Activated CD8-positive, alpha-beta T cell treated with anti-CD3 and anti-CD28 coated beads, Interleukin-2, amount 10 ng/mL, durations not matched to agents 7 days and 5 days (primary cell): ENCODE results near the gene GKN2. TPM values are rescaled to one million over a fixed set of nuclear protein-coding genes. Genes with fewer than 3 reads are reported as not detected.

Experiments
- ATAC-seq: fragments of 150-1000 bp; cut with Tn5 transposase; one replicate; pipeline ENCODE4 v1.10.0; 2021; ENCODE audit warnings: moderate library complexity
- CTCF ChIA-PET: fragments of 350-600 bp; sonication (Branson Sonifier 250); formaldehyde crosslinking; loops from one replicate; lab custom pipeline; 2021; ENCODE audit warnings: antibody characterized with exemption; lab: Charles Lee
- POLR2A ChIA-PET: fragments of 350-600 bp; sonication (Branson Sonifier 250); formaldehyde crosslinking; loops from one replicate; lab custom pipeline; 2021; ENCODE audit warnings: antibody characterized with exemption; lab: Charles Lee
- DNase-seq: peaks from one replicate; pipeline ENCODE4 v3.0.0-alpha.2; 2020
- H3K27ac Mint-ChIP-seq: one replicate; pipeline ENCODE4 v1.8.0; 2021; ENCODE audit warnings: mild to moderate bottlenecking, mixed read lengths
- H3K27me3 Mint-ChIP-seq: one replicate; pipeline ENCODE4 v1.8.0; 2021; ENCODE audit warnings: low read depth, mixed read lengths
- H3K36me3 Mint-ChIP-seq: one replicate; pipeline ENCODE4 v1.8.0; 2021; ENCODE audit warnings: low read depth, mixed read lengths
- H3K4me1 Mint-ChIP-seq: one replicate; pipeline ENCODE4 v1.8.0; 2021; ENCODE audit warnings: low read depth, mixed read lengths
- H3K4me3 Mint-ChIP-seq: one replicate; pipeline ENCODE4 v1.8.0; 2021; ENCODE audit warnings: mild to moderate bottlenecking, mixed read lengths
- H3K9me3 Mint-ChIP-seq: one replicate; pipeline ENCODE4 v1.8.0; 2022; ENCODE audit warnings: mixed read lengths; ENCODE audit not compliant: insufficient read depth
- total RNA-seq, 2 experiments: library from RNA; stranded (reverse); gene quantifications; one replicate each; pipeline ENCODE4 v1.2.3, GENCODE V29; 2021

Gene GKN2, protein sequence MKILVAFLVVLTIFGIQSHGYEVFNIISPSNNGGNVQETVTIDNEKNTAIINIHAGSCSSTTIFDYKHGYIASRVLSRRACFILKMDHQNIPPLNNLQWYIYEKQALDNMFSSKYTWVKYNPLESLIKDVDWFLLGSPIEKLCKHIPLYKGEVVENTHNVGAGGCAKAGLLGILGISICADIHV
- total RNA-seq = not detected

DNA sequence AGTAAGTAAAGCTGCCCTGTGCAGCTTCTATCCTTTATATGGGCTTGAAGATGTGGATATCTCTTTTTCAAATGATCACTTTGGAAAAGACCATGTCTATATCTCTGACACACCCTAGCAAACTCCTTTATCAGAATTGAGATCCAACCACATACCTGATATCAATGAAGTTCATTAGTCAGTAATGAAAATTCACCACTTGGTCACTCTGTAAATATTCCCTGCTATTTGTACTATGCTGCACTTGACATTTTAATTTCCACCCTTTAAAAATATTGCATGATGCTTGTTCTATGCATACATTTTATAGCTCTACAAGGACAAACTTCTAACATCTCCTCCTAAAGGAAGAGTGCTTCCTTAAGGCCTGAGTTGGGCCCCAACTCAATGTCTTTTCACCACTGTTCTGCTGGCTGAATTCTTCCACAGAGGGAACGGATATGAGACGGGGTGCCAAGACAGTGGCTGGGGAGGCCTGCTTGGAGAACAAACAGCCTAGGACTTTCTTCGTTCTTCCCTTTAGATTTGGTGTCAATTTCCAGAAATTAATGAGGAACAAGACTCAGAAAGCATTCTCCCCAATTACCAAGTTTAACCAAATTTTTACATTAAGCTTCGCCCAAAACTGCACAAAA lies at the start of gene GKN2:
Gene GKN2, minus strand, starts transcription at position 7 of the 635 bp plus-strand sequence. CDS start 32 bp downstream, outside the sequence.
- CTCF ChIA-PET = interaction anchor here (5.1 kb wide), 1 partner anchor 10 kb away, joined by 25 read pairs; no protein-coding TSS in a partner anchor
- no peak for ATAC-seq
- H3K27me3 Mint-ChIP-seq = peaks cover 21% of the 10 kb centered on the region
- H3K4me1 Mint-ChIP-seq = no peaks in the 10 kb centered on the region
- H3K9me3 Mint-ChIP-seq = no peaks in the 10 kb centered on the region
- no peak within 1 kb of the TSS for H3K4me3 Mint-ChIP-seq
- no peak within 1 kb of the TSS for H3K27ac Mint-ChIP-seq
- DNase-seq = no peak
- POLR2A ChIA-PET = no interaction called here
- H3K36me3 Mint-ChIP-seq = no peaks in the 10 kb centered on the region

DNA sequence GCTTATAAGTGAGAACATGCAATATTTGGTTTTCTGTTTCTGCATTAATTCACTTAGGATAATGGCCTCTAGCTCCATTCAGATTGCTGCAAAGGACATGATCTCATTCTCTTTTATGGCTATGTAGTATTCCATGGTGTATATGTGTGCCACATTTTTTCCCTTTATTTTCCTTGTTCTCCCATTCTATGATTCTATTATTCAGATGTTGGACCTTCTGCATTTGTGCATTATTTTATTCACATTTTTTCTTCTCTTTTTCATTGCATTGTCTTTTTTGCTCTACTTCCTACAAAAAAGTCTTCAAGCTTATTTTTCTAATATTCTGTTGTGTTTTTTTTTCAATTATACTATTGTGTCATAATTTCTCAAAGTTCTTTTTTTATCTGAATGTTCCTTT lies 49.2 kb upstream of the GKN2 start:
- POLR2A ChIA-PET = no interaction called here

DNA sequence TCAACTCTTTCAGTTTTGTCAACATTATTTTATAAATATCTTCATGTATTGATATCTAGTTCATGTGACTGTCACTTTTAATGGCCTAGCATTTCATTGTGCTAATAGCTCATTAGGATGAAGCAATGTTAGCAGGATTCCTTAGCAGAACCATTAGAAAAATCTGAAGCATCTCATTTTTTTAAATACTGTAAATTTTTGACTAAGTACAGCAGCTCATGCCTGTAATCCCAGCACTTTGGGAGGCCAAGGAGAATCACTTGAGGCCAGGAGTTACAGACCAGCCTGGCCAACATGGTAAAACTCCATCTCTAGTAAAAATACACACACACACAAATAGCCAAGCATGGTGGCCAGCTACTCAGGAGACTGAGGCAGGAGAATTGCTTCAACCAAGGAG lies 44.7 kb upstream of the GKN2 start:
- ChIA-PET POLR2A (no interaction called here), CTCF (no interaction called here)
- Mint-ChIP-seq H3K4me3 (no peak overlapping the region), H3K4me1 (no peaks in the 10 kb centered on the region), H3K27me3 (peaks cover 39% of the 10 kb centered on the region), H3K36me3 (no peaks in the 10 kb centered on the region), H3K9me3 (peaks cover 5% of the 10 kb centered on the region), H3K27ac (no peak overlapping the region)
- no peak for ATAC-seq
- no peak for DNase-seq

More for the DNA sequence above, 49.2 kb upstream of the GKN2 start:
- H3K36me3 Mint-ChIP-seq = no peaks in the 10 kb centered on the region
- H3K9me3 Mint-ChIP-seq = peaks cover 5% of the 10 kb centered on the region
- H3K4me3 Mint-ChIP-seq = no peak overlapping the region
- CTCF ChIA-PET = no interaction called here
- DNase-seq (no peak), ATAC-seq (no peak)
- H3K27ac Mint-ChIP-seq = no peak overlapping the region
- H3K4me1 Mint-ChIP-seq = no peaks in the 10 kb centered on the region
- peaks cover 36% of the 10 kb centered on the region for H3K27me3 Mint-ChIP-seq

DNA sequence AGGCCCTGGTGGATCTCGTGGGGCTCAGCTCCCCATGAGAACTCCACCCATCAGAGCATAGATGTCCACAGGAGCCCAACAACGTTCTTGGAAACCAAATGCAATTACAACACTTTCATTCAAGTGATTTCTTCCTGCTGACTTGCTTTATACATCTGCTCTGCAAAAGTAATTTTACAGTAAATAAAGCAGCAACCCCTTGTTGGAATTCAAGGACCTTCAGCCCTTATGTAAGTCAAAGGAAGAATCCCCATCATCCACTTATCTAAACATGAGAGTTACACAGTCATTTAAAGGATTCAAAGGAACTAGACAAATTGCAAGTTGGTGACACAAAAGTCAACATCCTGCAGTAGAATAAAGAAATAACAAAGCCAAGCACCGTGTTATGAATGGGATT lies 43.2 kb upstream of the GKN2 start:
- no peaks in the 10 kb centered on the region for H3K4me1 Mint-ChIP-seq
- no peak overlapping the region for H3K4me3 Mint-ChIP-seq
- CTCF ChIA-PET = no interaction called here

DNA sequence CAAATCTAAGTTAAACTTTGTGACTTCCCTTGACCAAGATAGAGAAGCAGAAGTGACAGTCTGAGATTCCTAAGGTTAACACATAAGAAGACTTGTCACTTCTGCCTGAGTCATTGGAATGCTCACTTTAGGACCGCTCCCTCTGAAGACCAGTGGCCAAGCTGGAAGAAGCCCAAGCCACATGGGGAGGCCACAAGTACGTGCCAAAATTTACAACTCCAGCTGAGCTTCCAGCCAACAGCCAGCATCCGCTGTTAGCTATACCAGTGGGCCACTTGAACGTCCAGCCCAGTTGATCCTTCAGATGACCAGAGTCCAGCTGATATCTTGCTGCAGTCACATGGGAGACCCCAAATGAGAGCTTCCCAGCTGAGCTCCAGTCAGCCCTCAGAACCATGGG lies 42.2 kb upstream of the GKN2 start:
- H3K27ac Mint-ChIP-seq = no peak overlapping the region
- no peaks in the 10 kb centered on the region for H3K36me3 Mint-ChIP-seq
- H3K4me1 Mint-ChIP-seq = no peaks in the 10 kb centered on the region
- no peak overlapping the region for H3K4me3 Mint-ChIP-seq
- CTCF ChIA-PET = no interaction called here
- H3K9me3 Mint-ChIP-seq = no peaks in the 10 kb centered on the region
- H3K27me3 Mint-ChIP-seq = peaks cover 34% of the 10 kb centered on the region
- POLR2A ChIA-PET = no interaction called here
- DNase-seq (no peak), ATAC-seq (no peak)

More for the DNA sequence above, 43.2 kb upstream of the GKN2 start:
- POLR2A ChIA-PET = interaction anchor here (0.6 kb wide), 1 partner anchor 20 kb away, joined by 6 read pairs; no protein-coding TSS in a partner anchor
- no peak for DNase-seq
- no peaks in the 10 kb centered on the region for H3K36me3 Mint-ChIP-seq
- no peak overlapping the region for H3K27ac Mint-ChIP-seq
- no peak for ATAC-seq
- no peaks in the 10 kb centered on the region for H3K9me3 Mint-ChIP-seq
- peaks cover 36% of the 10 kb centered on the region for H3K27me3 Mint-ChIP-seq

DNA sequence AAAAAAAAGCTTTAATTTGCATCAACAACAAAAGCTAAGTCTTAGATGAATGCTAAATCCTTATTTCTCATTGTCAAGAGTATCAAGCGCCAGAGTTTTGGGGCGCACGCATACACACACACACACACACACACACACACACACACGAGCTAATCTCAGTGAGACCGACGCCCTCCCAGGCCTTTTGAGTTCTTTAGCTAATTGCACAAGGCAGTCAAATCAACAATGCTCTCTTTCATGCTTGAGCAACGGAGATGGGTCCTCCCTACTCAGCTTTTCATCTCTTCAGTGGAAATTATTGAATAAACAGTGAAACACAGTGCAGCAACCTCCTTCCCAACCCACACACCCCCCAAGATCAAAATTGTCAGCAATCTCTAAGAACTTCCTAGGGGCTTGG lies 41.0 kb upstream of the GKN2 start:
- Mint-ChIP-seq H3K36me3 (no peaks in the 10 kb centered on the region), H3K4me1 (no peaks in the 10 kb centered on the region), H3K4me3 (no peak overlapping the region), H3K9me3 (no peaks in the 10 kb centered on the region), H3K27ac (no peak overlapping the region), H3K27me3 (peaks cover 33% of the 10 kb centered on the region)
- DNase-seq (no peak), ATAC-seq (no peak)
- CTCF ChIA-PET = interaction anchor here (1.1 kb wide), 1 partner anchor 19 kb away, joined by 4 read pairs; the partner anchor contains the start of gene ANTXR1
- POLR2A ChIA-PET = no interaction called here

DNA sequence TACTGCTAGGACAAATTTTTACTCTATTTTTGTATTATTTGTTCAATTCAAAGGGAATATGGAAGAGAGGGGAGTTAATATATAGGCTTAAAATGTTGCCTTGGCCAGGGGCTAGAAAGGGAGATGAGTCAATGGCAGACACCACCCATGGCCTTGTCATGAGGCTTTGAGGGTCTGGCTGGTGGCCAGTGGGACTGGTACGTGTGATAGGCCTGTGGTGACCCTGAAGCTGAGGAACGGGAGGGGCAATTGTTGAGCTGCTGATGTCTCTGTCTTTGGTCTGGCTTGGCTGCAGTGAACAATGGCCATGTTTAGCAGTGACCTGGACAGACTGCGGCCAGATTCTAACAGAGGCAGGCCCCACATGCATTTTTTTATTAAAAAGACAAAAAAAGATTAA lies 40.2 kb upstream of the GKN2 start:
- H3K27me3 Mint-ChIP-seq = peaks cover 35% of the 10 kb centered on the region
- ChIA-PET POLR2A (no interaction called here), CTCF (no interaction called here)
- H3K36me3 Mint-ChIP-seq = no peaks in the 10 kb centered on the region
- DNase-seq = no peak
- H3K27ac Mint-ChIP-seq = no peak overlapping the region
- no peaks in the 10 kb centered on the region for H3K4me1 Mint-ChIP-seq
- no peak overlapping the region for H3K4me3 Mint-ChIP-seq
- no peak for ATAC-seq
- H3K9me3 Mint-ChIP-seq = no peaks in the 10 kb centered on the region

DNA sequence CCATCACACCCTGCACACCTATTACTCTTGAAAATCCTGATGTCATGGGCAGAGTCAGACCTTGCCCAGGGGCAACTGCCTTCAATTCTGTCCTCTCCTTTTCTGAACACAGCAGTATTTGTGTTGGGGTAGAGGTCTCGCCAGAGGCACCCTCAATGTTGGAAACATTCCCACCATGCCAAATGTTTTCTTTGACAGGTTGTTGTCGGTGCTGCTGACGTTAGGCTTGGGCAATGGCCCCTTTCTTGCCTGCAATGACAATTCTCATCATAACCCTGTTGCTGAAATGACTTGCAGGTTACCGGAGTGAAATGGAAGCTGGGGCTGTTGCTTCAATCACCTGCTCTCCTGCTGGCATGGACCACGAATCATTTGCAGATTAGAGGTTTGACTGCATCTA lies 39.6 kb upstream of the GKN2 start:
- Mint-ChIP-seq H3K4me3 (no peak overlapping the region), H3K36me3 (no peaks in the 10 kb centered on the region), H3K27ac (no peak overlapping the region), H3K9me3 (no peaks in the 10 kb centered on the region), H3K27me3 (peaks cover 35% of the 10 kb centered on the region), H3K4me1 (no peaks in the 10 kb centered on the region)
- POLR2A ChIA-PET = no interaction called here
- CTCF ChIA-PET = no interaction called here
- ATAC-seq = no peak
- DNase-seq = no peak

DNA sequence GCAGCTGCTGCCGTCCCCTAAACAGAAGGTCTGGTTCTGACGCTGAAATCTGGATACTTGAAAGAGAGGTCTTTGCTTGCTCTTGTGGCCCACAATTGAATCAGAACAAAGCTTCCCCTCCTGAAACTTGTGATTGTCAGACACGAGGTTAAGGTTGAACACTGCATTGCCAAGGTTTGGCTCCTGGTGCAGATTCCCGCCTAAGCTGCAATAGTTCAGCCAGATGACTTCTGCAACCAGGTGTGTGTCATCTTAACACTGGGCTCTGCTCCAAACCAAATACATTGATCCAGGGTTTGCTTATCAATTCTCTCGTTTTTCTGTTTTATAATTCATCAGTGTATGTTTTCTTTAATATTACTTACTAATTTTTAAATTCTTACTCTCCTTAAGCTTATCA lies 36.3 kb upstream of the GKN2 start:
- Mint-ChIP-seq H3K4me1 (no peaks in the 10 kb centered on the region), H3K4me3 (no peak overlapping the region), H3K27ac (no peak overlapping the region), H3K27me3 (peaks cover 27% of the 10 kb centered on the region), H3K9me3 (no peaks in the 10 kb centered on the region), H3K36me3 (no peaks in the 10 kb centered on the region)
- CTCF ChIA-PET = interaction anchor here (1.0 to 1.2 kb wide), 2 partner anchors 46 to 64 kb away, joined by 3 to 4 read pairs; no protein-coding TSS in a partner anchor
- POLR2A ChIA-PET = no interaction called here
- no peak for ATAC-seq
- DNase-seq = no peak

DNA sequence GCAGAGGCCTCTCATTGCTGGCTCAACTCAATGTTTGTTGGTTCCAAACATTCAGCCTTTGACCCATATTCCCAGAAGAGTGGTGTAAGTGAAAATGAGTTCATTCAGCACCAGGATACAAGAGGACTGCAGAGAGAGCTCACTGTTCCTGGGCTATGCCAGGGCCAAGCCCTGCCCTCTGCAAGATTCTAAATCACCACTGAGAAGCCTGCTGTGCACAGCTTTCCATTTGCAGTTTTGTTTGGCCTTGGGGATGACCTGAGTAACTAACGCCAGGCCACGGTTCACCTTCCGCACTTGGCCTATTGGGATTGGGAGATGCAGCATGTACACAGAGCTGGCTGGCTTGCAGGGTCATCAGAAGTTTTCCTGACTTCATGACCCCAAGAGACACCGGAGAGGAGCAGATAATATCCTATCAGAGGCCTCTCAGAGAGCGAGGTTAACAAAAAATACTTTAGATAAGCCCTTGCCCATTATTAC lies 34.4 kb upstream of the GKN2 start:
- Mint-ChIP-seq H3K27me3 (peaks cover 22% of the 10 kb centered on the region), H3K36me3 (no peaks in the 10 kb centered on the region)
- no peak for ATAC-seq

DNA sequence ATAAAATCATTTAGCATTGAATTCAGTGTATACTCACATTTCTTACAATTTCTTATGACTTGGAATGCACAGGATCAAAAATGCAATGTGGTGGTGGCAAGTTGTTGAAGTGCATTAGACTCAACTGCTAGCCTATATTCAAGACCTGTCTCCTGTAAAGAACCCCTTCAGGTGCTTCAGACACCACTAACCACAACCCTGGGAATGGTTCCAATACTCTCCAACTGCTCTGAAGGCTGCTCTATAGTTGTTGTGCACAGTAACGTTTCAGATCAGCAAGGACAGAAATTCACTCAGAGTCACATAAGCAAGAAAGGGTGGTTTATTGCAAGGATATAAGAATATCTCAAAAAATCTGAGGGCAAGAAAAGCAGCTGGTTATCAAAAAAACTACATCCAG lies 28.3 kb upstream of the GKN2 start:
- H3K4me3 Mint-ChIP-seq = no peak overlapping the region
- peaks cover 37% of the 10 kb centered on the region for H3K27me3 Mint-ChIP-seq
- ChIA-PET CTCF (no interaction called here), POLR2A (no interaction called here)
- peaks cover 3% of the 10 kb centered on the region for H3K4me1 Mint-ChIP-seq
- H3K27ac Mint-ChIP-seq = no peak overlapping the region
- ATAC-seq (no peak), DNase-seq (no peak)
- no peaks in the 10 kb centered on the region for H3K9me3 Mint-ChIP-seq
- H3K36me3 Mint-ChIP-seq = no peaks in the 10 kb centered on the region

More for the DNA sequence above, 34.4 kb upstream of the GKN2 start:
- Mint-ChIP-seq H3K9me3 (no peaks in the 10 kb centered on the region), H3K4me3 (no peak overlapping the region), H3K4me1 (no peaks in the 10 kb centered on the region), H3K27ac (no peak overlapping the region)
- DNase-seq = no peak
- CTCF ChIA-PET = no interaction called here
- POLR2A ChIA-PET = no interaction called here

DNA sequence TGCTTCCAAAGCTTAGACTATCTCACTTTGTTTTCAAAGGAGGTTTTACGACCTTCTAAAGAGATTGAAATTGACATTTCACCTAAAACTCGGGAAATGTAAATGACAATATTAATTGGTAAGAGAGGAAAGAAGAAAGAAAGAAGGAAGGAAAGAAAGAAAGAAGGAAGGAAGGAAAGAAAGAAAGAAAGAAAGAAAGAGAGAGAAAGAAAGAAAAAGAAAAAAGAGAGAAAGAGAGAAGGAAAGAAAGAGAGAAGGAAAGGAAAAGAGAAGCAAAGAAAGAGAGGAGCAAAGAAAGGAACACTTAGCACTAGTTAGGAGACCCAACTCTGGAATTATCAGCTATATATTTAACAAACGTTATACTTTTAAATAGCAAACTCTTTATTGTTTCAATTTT lies 25.4 kb upstream of the GKN2 start:
- POLR2A ChIA-PET = no interaction called here
- H3K36me3 Mint-ChIP-seq = no peaks in the 10 kb centered on the region
- no peaks in the 10 kb centered on the region for H3K9me3 Mint-ChIP-seq
- no peak for ATAC-seq
- CTCF ChIA-PET = no interaction called here
- H3K4me3 Mint-ChIP-seq = no peak overlapping the region
- H3K27me3 Mint-ChIP-seq = peaks cover 49% of the 10 kb centered on the region
- H3K4me1 Mint-ChIP-seq = peaks cover 3% of the 10 kb centered on the region
- DNase-seq = no peak
- no peak overlapping the region for H3K27ac Mint-ChIP-seq
